Activated CD4-positive, CD25-positive, alpha-beta regulatory T cell treated with anti-CD3 and anti-CD28 coated beads, Interleukin-2, amount 50 U/mL, for 24 hours (primary cell): ENCODE results near the gene ATP5MK.
"Not testable (repeated sequence)": the region's sequence is repeated elsewhere in the genome, so short reads cannot be mapped to it uniquely, and the experiment has no call there.

Experiments used
- ATAC-seq, 2 donors: fragments of 150-1000 bp; cut with Tn5 transposase; one replicate each; pipeline ENCODE4 v1.10.0; 2021; ENCODE audit warnings: mild to moderate bottlenecking in 1 of 2, moderate library complexity in 1 of 2

Gene ATP5MK

GRCh38 chr10:103395754-103396066 lies 565 bp downstream of the ATP5MK start:
- ATAC-seq, result no peak

GRCh38 chr10:103394180-103394579 lies 2.1 kb downstream of the ATP5MK start:
- ATAC-seq, result no peak

DNA sequence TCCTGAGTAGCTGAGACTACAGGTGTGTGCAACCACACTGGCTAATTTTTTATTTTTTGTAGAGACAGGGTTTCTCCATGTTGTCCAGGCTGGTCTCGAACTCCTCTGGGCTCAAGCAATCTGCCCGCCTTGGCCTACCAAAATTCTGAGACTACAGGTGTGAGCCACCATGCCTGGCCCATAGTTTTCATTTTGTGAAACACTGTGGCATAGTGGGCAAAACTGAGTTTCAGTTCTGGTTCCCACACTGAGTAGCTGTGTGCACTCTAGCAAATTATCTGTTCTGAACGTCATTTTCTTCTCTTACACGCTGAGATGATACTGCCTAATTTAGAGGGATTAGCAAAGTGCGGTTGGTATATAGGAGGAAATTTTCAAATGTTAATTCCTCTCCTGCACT lies 13.5 kb downstream of the ATP5MK start:
- ATAC-seq, result no peak

DNA sequence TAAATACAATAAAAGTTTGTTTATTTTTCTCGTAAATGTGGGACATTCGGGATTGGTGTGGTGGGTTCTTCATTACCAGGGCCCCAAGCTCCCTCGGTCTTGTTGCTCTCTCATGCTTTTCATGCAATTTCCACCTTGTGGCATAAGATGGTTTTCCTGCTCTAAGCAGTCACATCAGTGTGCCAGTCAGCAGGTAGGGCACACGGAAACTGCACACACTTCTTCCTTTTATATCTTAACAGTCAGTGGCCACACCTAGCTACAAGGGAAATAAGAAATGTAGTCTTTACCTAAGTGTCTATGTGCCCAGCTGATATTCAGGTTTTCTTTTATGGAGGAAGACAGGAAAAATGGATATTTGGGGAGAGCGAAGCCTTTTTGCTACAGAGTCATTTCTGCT lies 22.0 kb downstream of the ATP5MK start:
- ATAC-seq, result no peak

- peak in 1 of 2 donors; percentile 8 for ATAC-seq
Observed at GRCh38 chr10:103373544-103373943, 22.7 kb downstream of the ATP5MK start.

DNA sequence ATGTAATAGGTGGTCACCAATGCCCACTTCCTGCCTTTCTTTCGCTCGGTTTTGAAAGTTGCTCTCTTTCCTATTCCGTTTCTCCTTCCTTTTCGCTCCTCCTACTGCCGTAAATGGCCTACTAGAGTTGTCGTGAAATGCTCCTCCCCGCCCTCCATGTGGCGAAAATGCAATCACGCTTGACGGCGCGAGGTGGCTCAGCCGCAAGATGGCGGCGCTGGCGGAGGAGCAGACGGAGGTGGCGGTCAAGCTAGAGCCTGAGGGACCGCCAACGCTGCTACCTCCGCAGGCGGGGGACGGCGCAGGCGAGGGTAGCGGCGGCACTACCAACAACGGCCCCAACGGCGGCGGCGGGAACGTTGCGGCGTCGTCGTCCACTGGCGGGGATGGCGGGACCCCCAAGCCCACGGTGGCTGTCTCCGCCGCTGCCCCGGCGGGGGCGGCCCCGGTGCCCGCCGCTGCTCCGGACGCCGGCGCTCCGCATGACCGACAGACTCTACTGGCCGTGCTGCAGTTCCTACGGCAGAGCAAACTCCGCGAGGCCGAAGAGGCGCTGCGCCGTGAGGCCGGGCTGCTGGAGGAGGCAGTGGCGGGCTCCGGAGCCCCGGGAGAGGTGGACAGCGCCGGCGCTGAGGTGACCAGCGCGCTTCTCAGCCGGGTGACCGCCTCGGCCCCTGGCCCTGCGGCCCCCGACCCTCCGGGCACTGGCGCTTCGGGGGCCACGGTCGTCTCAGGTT lies 28.3 kb downstream of the ATP5MK start, which contains the start of gene TAF5:
TSS of gene TAF5 (plus strand) at position 195 of the 737 bp plus-strand sequence. CDS start at position 209, 14 bp downstream.
- peak; percentile 53 to 56 for ATAC-seq

DNA sequence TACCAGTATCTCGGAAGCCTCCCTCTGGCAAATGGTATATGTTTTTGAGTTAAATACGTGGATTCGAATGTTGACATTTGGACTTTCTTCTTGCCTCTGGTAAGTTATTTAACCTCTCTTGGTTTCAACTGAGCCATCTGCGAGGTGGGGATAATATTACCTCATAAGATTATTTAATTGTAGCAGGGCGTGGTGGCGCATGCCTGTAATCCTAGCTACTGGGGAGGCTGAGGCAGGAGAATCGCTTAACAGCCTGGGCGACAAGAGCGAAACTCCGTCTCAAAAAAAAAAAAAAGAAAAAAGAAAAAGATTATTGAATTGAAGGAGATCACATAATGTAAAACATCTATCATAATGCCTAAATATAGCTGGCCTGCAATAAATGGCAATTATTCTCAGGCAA lies 28.9 kb downstream of the ATP5MK start:
- ATAC-seq, result no peak

DNA sequence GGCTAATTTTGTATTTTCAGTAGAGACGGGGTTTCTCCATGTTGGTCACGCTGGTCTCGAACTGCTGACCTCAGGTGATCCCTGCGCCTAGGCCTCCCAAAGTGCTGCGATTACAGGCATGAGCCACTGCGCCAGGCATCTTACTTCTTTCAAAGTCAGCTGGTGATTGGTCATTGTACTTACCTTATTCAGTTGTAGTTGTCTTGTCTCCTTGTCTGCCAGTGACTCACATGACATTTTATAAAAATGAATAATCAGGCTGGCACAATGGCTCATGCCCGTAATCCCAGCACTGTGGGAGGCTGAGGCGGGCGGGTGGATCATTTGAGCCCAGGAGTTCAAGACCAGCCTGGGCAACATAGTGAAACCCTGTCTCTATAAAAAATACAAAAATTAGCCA lies 35.5 kb downstream of the ATP5MK start:
- peak in 1 of 2 donors; percentile 43 for ATAC-seq

DNA sequence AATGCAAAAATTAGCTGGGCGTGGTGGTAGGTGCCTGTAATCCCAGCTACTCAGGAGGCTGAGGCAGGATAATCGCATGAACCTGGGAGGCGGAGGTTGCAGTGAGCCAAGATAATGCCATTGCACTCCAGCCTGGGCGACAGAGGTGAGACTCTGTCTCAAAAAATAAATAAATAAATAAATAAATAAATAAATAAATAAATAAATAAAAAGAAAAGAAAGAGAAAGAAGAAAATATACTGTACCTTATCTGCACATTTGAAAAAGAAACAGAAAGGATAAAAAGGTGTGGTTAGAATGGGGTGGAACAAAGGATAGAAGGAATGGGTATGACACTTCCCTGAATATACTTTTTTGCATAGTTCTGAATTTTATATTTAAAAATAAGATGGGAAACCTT lies 36.8 kb downstream of the ATP5MK start:
- ATAC-seq, result not testable (repeated sequence)

- no peak for ATAC-seq
Observed at GRCh38 chr10:103355906-103356599, 40.2 kb downstream of the ATP5MK start.

DNA sequence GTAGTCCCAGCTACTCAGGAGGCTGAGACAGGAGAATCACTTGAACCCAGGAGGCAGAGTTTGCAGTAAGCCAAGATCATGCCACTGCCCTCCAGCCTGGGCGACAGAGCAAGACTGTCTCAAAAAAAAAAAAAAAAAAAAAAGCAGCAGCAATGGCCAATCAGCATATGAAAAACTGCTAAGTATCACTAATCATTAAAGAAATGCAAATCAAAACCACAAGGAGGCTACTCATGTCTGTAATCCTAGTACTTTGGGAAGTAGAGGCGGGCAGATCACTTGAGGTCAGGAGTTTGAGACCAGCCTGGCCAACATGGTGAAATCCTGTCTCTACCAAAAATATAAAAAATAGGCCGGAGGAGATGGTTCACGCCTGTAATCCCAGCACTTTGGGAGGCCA lies 41.7 kb downstream of the ATP5MK start:
- ATAC-seq, result not testable (repeated sequence)

- ATAC-seq, result no peak
Observed at GRCh38 chr10:103353281-103353680, 43.0 kb downstream of the ATP5MK start.

GRCh38 chr10:103350517-103351260 lies 45.6 kb downstream of the ATP5MK start, which contains the start of gene PCGF6:
TSS of gene PCGF6 (minus strand) at chr10:103351140. CDS start at chr10:103351066, 74 bp downstream.
- ATAC-seq, result peak; percentile 82 to 84

DNA sequence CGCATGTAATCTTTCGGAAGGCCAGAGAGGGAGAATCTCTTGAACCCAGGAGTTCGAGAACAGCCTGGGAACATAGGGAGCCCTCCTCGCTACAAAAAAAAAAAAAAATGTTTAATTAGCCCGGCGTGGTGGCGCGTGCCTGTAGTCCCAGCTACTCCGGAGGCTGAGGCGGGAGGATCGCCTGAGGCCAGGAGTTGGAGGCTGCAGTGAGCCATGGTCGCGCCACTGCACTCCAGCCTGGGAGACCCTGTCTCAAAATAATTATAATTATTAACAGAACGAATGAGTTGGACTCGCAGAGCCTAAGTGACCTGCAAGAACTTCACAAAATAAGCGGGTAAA lies 46.1 kb downstream of the ATP5MK start:
- ATAC-seq, result no peak
